Measurements from ENCODE around the gene TUBA3E. TPM values are rescaled to one million over a fixed set of nuclear protein-coding genes. Genes with fewer than 3 reads are reported as not detected.
"Not testable (repeated sequence)": the region's sequence is repeated elsewhere in the genome, so short reads cannot be mapped to it uniquely, and the experiment has no call there.

Gene TUBA3E
- total RNA-seq, 2 experiments from 2014 or later, result not detected

GRCh38 chr2:130156624-130157004 lies 41.6 kb downstream of the TUBA3E start:
- TF ChIP-seq CTCF (conservative IDR thresholded peaks at IDR 0.05; ENCODE audit: low read length) (no peak), EZH2phosphoT487 (IDR thresholded peaks at IDR 0.05; ENCODE audit: borderline replicate concordance, low read depth, low read length) (no peak)
- DNase-seq (ENCODE audit: low spot score), result no peak
- POLR2A ChIA-PET, result no interaction called here
- H3K27ac ChIP-seq (ENCODE audit: low read depth, low read length, poor library complexity, severe bottlenecking), result no peak overlapping the region
- H3K36me3 ChIP-seq (ENCODE audit: insufficient read depth, low read length), result peaks cover 38% of the 10 kb centered on the region
- no peak overlapping the region for H2AFZ ChIP-seq (ENCODE audit: low read length)
- H3K4me2 ChIP-seq (ENCODE audit: low read length), result no peak overlapping the region
- no TSS peak for BruUV-seq (replicated peaks)
- H3K4me3 ChIP-seq (ENCODE audit: low read depth, low read length, poor library complexity, severe bottlenecking), result no peak overlapping the region
- CTCF ChIA-PET (ENCODE audit: unreplicated experiment), result no interaction called here
- no peaks in the 10 kb centered on the region for H3K79me2 ChIP-seq (ENCODE audit: insufficient read depth, low read depth, low read length)
- no peaks in the 10 kb centered on the region for H3K9me3 ChIP-seq (ENCODE audit: low read length)
- H3K4me1 ChIP-seq (ENCODE audit: insufficient read depth, low read length, poor library complexity, severe bottlenecking), result peaks cover 15% of the 10 kb centered on the region
- no peaks in the 10 kb centered on the region for H3K9me2 ChIP-seq (ENCODE audit: insufficient read depth, low read length)
- no peaks in the 10 kb centered on the region for H4K20me1 ChIP-seq (ENCODE audit: insufficient read depth, low read length)
- intact Hi-C loops (cut with micrococcal nuclease; ENCODE audit: unreplicated experiment), result loop anchor here (2.0 kb wide), 1 partner anchor 176 kb away; no protein-coding TSS in a partner anchor

GRCh38 chr2:130155956-130156623 lies 42.1 kb downstream of the TUBA3E start:
- CTCF ChIA-PET (ENCODE audit: unreplicated experiment); H3K27ac ChIP-seq (ENCODE audit: low read depth, low read length, poor library complexity, severe bottlenecking): not testable (repeated sequence)

More at GRCh38 chr2:130155956-130156623, 42.1 kb downstream of the TUBA3E start:
- DNase-seq (ENCODE audit: low spot score), result peak; percentile 56
- POLR2A ChIA-PET, result interaction anchor here (0.6 kb wide), 1 partner anchor 10 kb away, joined by 3 read pairs; no protein-coding TSS in a partner anchor
- not testable (repeated sequence) for H3K4me2 ChIP-seq (ENCODE audit: low read length); H3K79me2 ChIP-seq (ENCODE audit: insufficient read depth, low read depth, low read length); H4K20me1 ChIP-seq (ENCODE audit: insufficient read depth, low read length); H3K9me2 ChIP-seq (ENCODE audit: insufficient read depth, low read length); H2AFZ ChIP-seq (ENCODE audit: low read length); BruUV-seq (replicated peaks); H3K4me3 ChIP-seq (ENCODE audit: low read depth, low read length, poor library complexity, severe bottlenecking); H3K9me3 ChIP-seq (ENCODE audit: low read length)
- peak; percentile 72 for TF ChIP-seq CTCF (conservative IDR thresholded peaks at IDR 0.05; ENCODE audit: low read length)
- Histone ChIP-seq H3K4me1 (ENCODE audit: insufficient read depth, low read length, poor library complexity, severe bottlenecking) (peaks cover 15% of the 10 kb centered on the region), H3K36me3 (ENCODE audit: insufficient read depth, low read length) (peaks cover 38% of the 10 kb centered on the region)
- intact Hi-C loops (cut with micrococcal nuclease; ENCODE audit: unreplicated experiment), result loop anchor here (2.0 kb wide), 1 partner anchor 177 kb away; no protein-coding TSS in a partner anchor

All from OCI-LY7 (cell line).